Measurements from ENCODE around the gene TPCN1.

TPCN1 gene

GRCh38 chr12:113221181-113221996 lies at the start of gene TPCN1:
TSS of gene TPCN1 (plus strand) at chr12:113221464. CDS start at chr12:113226853, 5,389 bp downstream.
- peak; percentile 100 for DNase-seq (ENCODE audit: low read depth)
- H3K4me3 ChIP-seq (ENCODE audit: low read depth, low read length): peak within 1 kb of the TSS; percentile 73
- TF ChIP-seq CTCF (IDR thresholded peaks at IDR 0.05; ENCODE audit: control insufficient read depth, extremely low read depth, insufficient read depth): no peak

- no peak for TF ChIP-seq CTCF (IDR thresholded peaks at IDR 0.05; ENCODE audit: control insufficient read depth, extremely low read depth, insufficient read depth)
- no peak for DNase-seq (ENCODE audit: low read depth)
- no peak overlapping the region for H3K4me3 ChIP-seq (ENCODE audit: low read depth, low read length)
These were observed 49.7 kb upstream of the TPCN1 start for GRCh38 chr12:113171543-113171942.

- no peak for TF ChIP-seq CTCF (IDR thresholded peaks at IDR 0.05; ENCODE audit: control insufficient read depth, extremely low read depth, insufficient read depth)
- no peak overlapping the region for H3K4me3 ChIP-seq (ENCODE audit: low read depth, low read length)
- no peak for DNase-seq (ENCODE audit: low read depth)
These were observed 49.1 kb upstream of the TPCN1 start for GRCh38 chr12:113172185-113172584.

GRCh38 chr12:113173081-113173698 lies 48.1 kb upstream of the TPCN1 start:
- no peak for DNase-seq (ENCODE audit: low read depth)
- no peak overlapping the region for H3K4me3 ChIP-seq (ENCODE audit: low read depth, low read length)

DNA sequence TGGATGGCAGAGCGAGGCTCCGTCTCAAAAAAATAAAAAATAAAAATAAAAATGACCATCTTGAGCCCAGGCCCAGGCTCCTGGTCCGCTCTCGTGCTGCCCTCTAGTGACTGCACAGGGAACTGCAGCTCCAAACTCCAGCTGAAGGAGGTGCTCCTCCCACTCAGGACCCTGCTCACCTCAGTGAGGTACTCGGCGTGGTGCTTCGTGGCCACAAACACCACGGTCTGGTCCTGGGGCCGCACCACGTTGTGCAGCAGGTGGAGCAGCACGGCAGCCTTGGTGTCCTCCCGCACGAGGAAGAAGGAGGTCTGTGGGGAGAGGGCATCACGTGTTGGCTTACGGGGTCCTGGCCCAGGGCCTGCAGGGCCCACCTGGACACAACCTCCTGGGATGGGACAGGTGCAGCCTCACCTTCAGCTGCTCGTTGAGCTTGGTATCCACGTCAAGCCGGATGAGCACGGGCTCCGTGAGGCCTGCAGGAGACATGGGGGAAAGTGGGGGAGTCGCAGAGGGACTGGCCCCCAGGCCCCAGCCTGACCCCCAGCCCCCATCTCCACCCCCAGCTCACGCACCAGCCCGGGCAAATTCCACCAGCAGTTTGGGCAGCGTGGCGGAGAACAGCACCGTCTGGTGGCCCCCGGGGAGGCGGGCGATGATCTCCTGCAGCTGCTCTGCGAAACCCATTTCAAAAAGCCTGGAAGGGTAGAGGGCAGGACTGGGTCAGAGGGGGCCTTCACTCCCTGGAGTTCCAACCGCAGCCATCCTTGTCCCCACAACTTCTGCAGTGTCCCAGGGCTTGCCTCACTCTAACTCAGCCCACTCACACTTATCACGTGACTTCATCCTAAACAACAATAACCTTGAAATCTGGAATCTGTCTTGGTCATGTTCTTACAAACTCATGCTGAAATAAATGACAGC lies 46.5 kb upstream of the TPCN1 start:
- TF ChIP-seq CTCF (IDR thresholded peaks at IDR 0.05; ENCODE audit: control insufficient read depth, extremely low read depth, insufficient read depth): peak; percentile 91
- no peak overlapping the region for H3K4me3 ChIP-seq (ENCODE audit: low read depth, low read length)
- DNase-seq (ENCODE audit: low read depth): no peak

More at GRCh38 chr12:113173081-113173698, 48.1 kb upstream of the TPCN1 start:
- no peak for TF ChIP-seq CTCF (IDR thresholded peaks at IDR 0.05; ENCODE audit: control insufficient read depth, extremely low read depth, insufficient read depth)

GRCh38 chr12:113179023-113179422 lies 42.2 kb upstream of the TPCN1 start:
- TF ChIP-seq CTCF (IDR thresholded peaks at IDR 0.05; ENCODE audit: control insufficient read depth, extremely low read depth, insufficient read depth): no peak
- no peak for DNase-seq (ENCODE audit: low read depth)
- no peak overlapping the region for H3K4me3 ChIP-seq (ENCODE audit: low read depth, low read length)

All from LNCaP clone FGC (cell line).